NK-92 treated with Interleukin-12 subunit alpha and Interleukin-12 subunit beta, amount 100 ng/mL, for 24 hours (cell line): Measurements from ENCODE around the gene COL6A5.
"Not testable (repeated sequence)": the region's sequence is repeated elsewhere in the genome, so short reads cannot be mapped to it uniquely, and the experiment has no call there.

ENCODE experiments used
- DNase-seq: peaks from one replicate; lab custom pipeline; 2025; lab: John Stamatoyannopoulos, UW

The COL6A5 gene

GRCh38 chr3:130448155-130448554, 102.7 kb downstream of the COL6A5 start:
- DNase-seq, result not testable (repeated sequence)

GRCh38 chr3:130456540-130456939, 111.1 kb downstream of the COL6A5 start:
- no peak for DNase-seq

GRCh38 chr3:130457671-130458070, 112.2 kb downstream of the COL6A5 start:
- DNase-seq, result no peak

- DNase-seq, result no peak
Observed at GRCh38 chr3:130459944-130460343, 114.5 kb downstream of the COL6A5 start.

- DNase-seq, result no peak
Observed at GRCh38 chr3:130462089-130462488, 116.6 kb downstream of the COL6A5 start.

GRCh38 chr3:130463221-130463620, 117.7 kb downstream of the COL6A5 start:
- DNase-seq, result no peak

GRCh38 chr3:130465521-130465920, 120.0 kb downstream of the COL6A5 start:
- no peak for DNase-seq

GRCh38 chr3:130468311-130468710, 122.8 kb downstream of the COL6A5 start:
- DNase-seq, result no peak

GRCh38 chr3:130470126-130470525, 124.7 kb downstream of the COL6A5 start:
- no peak for DNase-seq

GRCh38 chr3:130473416-130473815, 127.9 kb downstream of the COL6A5 start:
- no peak for DNase-seq

GRCh38 chr3:130480736-130481135, 135.3 kb downstream of the COL6A5 start:
- DNase-seq, result no peak

- no peak for DNase-seq
Observed at GRCh38 chr3:130488288-130488687, 142.8 kb downstream of the COL6A5 start.

- no peak for DNase-seq
Observed at GRCh38 chr3:130488769-130489450, 143.4 kb downstream of the COL6A5 start.

- DNase-seq, result no peak
Observed at GRCh38 chr3:130490241-130490640, 144.8 kb downstream of the COL6A5 start.

GRCh38 chr3:130491431-130491830, 146.0 kb downstream of the COL6A5 start:
- no peak for DNase-seq

- no peak for DNase-seq
Observed at GRCh38 chr3:130504701-130505100, 159.2 kb downstream of the COL6A5 start.

GRCh38 chr3:130506031-130506430, 160.6 kb downstream of the COL6A5 start:
- DNase-seq, result no peak

GRCh38 chr3:130507746-130508145, 162.3 kb downstream of the COL6A5 start:
- DNase-seq, result no peak

GRCh38 chr3:130509008-130509407, 163.5 kb downstream of the COL6A5 start:
- DNase-seq, result no peak

GRCh38 chr3:130514681-130515080, 169.2 kb downstream of the COL6A5 start:
- no peak for DNase-seq

GRCh38 chr3:130515755-130516154, 170.3 kb downstream of the COL6A5 start:
- no peak for DNase-seq

- DNase-seq, result no peak
Observed at GRCh38 chr3:130516645-130517512, 171.4 kb downstream of the COL6A5 start, which contains the start of gene COL6A6. TSS of gene COL6A6 (plus strand) at chr3:130517177. CDS start at chr3:130560365, 43,188 bp downstream.

- no peak for DNase-seq
Observed at GRCh38 chr3:130517602-130518001, 172.1 kb downstream of the COL6A5 start.
